ENCODE results near the gene CRB3. TPM values are rescaled to one million over a fixed set of nuclear protein-coding genes. Genes with fewer than 3 reads are reported as not detected.
"Not testable (repeated sequence)": the region's sequence is repeated elsewhere in the genome, so short reads cannot be mapped to it uniquely, and the experiment has no call there.

Gene CRB3, protein sequence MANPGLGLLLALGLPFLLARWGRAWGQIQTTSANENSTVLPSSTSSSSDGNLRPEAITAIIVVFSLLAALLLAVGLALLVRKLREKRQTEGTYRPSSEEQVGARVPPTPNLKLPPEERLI
- 10 to 100 TPM in 3 of 4 donors, under 1 TPM in 1; 0.55 to 39.8 (median 24.0) TPM for polyA plus RNA-seq (ENCODE audit: insufficient read length in 4 of 4)

DNA sequence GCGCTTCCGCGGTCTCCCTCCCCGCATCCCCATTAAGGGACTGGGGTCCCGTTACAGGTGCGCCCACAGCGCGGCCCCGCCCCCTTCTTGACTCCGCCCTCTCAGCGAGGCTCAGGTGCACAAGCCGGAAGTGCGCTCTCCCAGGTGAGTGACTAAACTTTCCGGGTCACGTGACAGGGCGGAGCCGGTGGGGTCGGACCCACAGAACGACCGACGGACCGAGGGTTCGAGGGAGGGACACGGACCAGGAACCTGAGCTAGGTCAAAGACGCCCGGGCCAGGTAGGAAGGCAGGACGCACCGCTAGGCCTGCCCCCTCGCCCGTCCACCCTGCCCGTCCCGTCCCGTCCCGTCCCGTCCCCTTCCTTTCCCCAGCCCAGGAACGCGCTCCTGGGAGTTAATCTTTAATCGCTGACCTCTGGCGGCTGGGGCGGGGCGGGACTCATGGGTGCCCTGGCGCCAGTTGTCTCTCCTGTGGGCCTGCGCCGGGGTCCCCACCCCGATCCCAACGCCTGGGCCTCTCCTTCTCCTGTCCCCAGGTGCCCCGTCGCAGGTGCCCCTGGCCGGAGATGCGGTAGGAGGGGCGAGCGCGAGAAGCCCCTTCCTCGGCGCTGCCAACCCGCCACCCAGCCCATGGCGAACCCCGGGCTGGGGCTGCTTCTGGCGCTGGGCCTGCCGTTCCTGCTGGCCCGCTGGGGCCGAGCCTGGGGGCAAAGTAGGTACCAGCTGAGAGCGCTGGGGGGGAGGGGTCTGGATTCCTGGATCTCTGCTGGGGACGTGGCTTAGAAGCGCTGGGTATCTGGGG, at the start of gene CRB3:
CRB3 (plus strand) TSS at position 202 of the 804 bp plus-strand sequence; CDS start at position 633, 431 bp downstream.
- peak in 3 of 4 donors; percentile 42 to 59 (median 56) for DNase-seq (ENCODE audit: low read depth in 4 of 4, low spot score in 3 of 4)

DNA sequence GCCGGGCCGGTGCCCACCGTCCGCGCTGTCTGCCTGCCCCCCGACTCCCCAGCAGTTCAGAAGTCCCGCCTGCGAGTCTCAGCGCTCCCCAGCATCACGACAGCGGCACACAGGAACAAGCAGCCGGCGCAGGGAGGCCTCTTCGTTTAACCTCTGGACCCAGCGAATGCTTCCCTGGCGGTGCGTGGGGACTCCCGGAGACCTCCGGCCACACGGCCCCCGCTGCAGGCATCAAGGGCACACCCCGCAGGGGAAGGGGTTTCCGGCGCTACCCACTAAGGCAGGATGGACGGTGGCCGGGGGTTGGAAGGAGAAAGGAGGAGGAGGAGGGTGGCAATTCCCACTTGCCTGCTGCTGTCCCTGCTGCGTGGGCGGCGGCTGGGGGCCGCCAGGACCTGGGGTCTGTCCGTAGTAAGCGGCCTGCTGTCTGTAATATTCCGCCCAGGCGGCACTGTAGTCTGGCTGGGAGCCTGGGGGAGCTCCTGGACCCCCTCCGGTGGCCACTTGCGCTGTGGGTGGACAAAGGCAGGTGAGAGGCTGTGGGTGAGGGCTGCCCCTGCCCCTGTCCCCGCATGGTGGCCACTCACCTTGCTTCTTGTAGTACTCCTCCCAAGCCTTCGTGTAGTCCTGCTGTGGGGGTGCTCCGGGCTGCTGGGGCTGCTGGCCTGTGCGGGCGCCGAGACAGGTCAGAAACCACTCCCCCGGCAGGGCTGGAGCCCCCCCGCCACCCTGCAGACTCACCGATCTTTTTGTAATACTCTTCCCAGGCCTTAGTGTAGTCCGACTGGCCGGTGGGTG, 49.1 kb upstream of the CRB3 start:
- DNase-seq (ENCODE audit: low read depth in 4 of 4, low spot score in 3 of 4), result no peak

DNA sequence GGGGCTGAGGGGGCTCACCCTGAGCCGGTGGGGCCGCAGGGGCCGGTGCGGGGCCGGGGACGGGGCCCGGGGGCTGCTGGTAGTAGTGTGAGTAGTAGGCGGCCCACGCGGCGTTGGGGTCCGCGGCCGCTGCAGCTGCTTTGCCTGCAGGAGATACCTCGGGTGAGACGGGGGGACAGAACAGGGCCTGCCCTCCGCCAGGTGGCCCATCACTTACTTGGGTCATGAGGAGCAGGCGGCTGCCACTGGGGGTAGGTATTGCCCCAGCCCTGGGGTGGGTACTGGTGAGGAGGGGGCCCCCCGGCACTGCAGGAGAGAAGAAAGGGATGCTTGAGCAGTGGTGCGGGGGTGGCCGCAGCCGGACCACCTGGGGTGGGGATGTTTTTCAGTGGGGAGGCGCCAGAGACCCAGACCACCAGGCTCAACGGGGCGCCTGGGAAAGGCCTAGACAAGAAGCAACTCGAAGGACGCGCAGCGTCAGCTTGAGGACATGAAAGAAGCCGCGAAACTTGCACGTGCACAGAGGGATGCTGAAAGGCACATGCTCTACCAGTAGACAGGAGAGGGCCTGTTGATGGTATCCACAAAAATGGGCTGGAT, 48.4 kb upstream of the CRB3 start:
- no peak for DNase-seq (ENCODE audit: low read depth in 4 of 4, low spot score in 3 of 4)

DNA sequence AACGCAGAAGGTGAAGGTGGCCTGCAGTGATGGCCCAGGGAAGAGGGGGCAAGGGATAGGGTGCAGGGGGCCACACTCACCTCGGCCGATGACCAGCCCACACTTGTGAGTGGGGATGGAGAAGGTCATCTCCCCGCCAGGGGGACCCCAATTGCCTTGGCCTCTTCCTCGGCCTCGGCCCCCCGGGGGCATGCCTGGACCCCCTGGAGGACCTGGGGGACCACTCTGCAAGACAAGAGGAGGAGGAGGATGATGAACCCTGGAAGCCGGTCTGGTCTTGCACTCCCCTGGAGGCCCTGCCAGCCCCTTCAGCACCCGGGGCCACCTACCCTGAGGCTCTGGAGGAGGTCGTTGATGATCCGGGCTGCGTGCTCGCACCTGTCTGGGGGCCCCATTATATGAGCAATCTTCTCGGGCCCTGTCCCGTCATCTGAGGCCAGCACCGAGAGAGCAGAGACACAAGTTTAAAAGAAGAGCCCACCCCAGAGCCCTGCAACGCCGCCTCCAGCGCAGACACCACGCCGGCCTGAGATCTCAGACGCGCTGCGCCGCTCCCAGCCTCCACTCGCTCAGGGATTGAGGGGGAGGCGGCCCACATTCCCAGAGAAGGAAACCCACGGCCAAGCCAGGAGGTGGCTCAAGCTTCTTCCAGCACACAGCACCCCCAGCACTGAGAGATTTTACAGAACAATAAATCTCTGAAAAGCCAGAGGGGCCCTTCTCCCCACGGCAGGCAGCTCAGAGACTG, 47.2 kb upstream of the CRB3 start:
- DNase-seq (ENCODE audit: low read depth in 4 of 4, low spot score in 3 of 4), result no peak

DNA sequence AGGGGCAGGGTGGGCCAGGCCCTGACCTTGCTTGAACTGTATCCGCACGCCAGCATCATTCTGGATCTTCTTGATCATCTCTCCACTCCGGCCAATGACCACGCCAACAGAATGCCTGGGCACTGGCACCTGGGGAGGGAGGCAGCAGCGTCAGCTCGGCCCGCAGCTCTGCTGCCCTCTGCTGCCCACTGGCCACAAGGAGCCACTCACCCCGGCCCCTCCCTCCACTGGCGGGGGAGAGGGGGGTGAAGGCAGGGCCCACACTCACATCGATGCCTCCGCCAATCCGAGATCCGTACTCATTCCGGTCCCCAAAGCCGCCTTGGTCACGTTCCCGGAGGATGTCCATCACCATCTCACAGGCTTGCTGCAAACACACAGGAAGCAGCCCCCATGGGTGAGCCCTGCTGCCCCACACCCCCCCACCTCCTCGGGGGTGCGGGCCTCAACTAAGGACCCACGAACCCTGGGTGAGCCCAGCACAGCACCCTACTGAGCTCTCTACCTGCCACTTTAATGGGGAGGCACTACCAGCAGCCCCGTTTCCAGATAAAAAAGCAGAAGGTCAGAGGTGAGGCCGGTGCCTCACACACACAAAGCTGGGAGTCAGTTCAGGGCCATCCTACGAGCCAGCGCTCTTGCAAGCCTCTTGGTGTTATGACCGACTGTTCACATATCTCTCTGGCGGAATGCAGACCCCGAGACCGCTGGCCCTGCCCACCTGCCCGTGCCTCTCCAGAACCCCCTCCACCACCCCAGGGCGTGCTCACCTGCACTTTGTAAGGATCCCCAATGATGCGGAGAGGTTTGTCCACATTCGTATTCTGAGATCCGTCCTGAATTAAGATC, 46.1 kb upstream of the CRB3 start:
- DNase-seq (ENCODE audit: low read depth in 4 of 4, low spot score in 3 of 4), result no peak

DNA sequence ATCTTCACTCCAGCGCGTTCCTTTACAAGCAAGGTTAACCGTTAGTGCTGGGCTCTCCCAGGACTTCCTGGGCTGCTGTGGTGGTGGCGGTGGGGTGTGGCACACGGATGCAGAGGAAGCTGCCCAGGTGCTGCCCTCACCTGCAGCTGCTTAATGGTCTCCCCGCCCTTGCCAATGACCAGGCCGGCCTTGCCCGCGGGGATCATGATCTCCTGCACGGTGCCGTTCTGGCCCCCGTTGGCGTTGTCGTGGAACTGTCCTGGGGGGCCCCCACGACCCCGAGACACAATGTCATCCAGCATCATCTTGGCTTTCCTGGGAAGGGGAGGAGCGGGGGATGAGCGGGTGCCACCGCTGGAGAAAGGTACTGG, 45.5 kb upstream of the CRB3 start:
- no peak for DNase-seq (ENCODE audit: low read depth in 4 of 4, low spot score in 3 of 4)

DNA sequence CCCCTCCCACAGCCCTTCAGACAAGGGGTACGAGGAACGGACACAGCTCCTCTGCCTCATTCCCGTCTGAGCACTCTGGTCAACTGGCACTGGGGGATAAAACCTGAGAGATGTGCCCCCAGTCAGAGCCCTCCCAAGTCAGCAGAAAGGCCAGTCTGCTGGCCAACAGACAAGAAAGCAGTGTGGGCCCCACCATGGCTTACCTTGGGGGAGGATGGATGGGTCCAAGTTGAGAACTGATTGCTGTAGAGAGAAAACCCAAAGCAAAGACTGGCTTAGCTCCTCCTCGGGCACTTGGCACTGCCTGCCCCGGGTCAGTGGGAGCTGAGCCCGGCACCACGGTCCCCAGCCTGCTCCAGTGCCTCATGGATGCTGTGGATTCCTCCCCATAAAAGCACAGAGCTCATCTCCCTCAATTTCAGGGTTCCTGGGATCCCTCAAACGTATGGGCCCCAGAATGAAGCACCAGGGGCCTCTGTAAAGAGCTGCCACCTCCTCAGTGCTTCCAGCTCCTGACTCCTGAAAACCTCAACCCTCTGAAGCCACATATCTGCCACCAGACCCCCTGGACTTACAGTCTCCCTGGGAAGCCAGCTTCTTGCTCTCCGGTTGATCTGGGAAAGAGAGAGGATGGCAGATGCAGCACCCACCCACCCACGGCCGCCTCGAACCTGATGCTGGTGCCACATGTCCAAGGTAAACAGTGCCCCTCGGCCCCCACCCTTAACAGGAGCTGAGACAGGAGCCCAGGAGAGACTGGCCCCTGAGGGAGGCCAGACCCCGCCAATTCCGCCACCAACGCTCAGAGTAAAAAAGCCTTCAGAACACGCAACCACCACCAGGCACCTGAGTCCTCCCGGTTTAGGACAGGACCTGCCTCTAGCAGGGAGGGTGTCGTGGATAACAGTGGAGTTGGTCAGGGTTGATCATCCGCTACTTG, 42.7 kb upstream of the CRB3 start:
- no peak for DNase-seq (ENCODE audit: low read depth in 4 of 4, low spot score in 3 of 4)

DNA sequence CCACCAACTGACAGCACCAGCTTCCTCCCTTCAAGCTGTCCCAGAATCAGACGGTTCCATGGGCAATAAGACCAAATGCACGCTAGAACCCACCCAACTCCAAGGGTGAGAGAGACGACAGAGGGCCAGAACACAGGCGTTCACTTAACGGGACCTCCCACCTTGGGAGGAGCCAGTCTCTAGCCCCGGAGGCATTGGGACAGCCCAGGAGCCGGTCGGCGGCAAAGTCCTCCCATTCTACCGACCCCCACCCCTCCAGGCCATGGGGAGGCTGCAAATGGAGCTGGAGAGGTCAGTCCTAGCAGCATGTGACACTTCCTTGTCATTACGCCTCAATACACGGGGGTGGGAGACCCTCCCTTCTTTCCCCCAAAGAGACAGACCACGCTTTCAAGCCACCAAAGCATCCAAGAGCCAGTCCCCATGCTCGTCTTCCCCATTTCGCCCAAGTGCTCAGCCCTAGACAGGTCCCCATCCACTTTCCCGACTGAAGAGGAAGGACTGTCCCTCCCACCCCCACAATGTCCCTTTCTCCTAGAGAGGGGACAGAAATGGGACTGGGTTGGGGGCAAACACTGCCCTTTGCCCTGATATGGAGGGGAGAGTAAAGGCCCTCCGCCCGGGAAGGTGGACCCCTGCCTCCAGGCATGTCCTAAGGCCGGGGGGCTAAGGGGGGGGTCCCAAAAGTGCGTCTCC, 40.4 kb upstream of the CRB3 start:
- no peak for DNase-seq (ENCODE audit: low read depth in 4 of 4, low spot score in 3 of 4)

DNA sequence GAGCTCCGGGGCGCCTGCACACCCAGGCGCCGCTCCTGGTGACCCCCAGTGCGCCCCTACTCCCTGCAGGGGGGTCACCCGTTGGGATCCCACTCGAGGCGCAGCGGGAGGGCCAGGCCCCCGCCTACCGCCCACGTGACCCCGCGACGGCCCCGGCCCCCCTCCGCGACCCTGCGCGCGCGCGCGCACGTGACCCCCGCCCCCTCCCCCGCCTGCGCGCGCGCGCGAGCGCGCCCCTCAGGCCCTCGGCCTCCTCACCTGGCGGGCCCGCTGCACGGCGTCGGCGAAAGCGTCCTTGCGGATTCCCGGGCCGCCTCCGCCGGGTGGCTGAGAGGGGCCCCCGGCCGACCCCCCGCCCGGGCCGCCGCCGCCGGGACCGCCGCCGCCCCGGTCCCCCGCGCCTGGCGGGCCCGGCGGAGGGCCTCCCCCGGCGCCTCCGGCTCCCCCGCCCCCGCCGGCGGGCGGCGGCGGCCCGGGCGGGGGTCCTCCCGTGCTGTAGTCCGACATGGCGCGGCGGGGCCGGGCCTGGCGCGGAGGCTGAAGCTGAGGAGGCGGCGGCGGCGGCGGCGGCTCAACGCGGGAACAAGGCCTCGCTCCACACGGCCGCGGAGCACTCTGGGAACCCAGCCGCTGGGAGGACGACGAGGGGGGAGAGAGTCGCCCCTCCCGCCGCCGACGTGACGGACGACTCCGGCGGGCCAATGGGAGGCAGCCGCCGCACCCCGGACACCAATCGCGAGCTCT, 39.7 kb upstream of the CRB3 start, which contains the start of gene KHSRP:
KHSRP (minus strand) TSS at position 617 of the 744 bp plus-strand sequence; CDS start at position 507, 110 bp downstream.
- no peak for DNase-seq (ENCODE audit: low read depth in 4 of 4, low spot score in 3 of 4)

DNA sequence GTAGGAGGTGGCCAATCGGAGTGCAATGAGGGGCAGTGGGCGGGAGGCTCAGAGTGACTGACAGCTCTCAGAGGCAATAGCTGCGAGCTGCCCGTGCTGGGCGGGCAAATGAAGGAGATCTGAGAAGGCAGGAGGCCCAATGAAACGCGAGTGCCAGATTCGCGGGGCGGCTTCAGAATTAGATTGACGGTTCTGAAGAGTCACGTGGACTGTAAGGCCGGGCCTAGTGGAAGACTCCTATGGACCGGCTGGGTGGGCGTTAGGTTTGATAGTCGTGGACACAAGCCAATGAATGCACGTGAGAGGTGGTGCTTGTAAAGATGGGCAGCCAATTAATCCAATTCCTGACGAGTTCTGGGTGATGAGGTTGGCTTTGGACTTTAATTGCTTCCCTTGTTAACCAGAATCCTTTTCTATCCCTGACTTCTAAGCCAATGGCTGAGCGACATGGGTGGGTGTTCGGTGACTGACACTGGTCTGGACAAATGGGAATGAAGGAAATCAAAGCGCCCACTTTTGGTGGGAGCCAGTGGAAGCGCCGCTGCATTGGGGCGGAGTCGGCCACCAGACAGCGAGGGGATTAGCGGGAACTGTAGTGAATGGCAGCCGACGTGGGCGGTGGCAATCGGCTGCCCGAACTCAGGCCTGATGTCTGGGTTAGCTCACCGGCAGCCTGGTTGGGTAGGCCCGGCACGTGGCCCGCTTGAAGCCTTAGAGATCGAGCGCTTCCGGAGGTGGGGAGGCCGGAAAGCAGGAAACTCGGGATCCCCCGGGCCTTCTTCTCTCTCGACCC, 38.9 kb upstream of the CRB3 start:
- DNase-seq (ENCODE audit: low read depth in 4 of 4, low spot score in 3 of 4), result peak; percentile 100

DNA sequence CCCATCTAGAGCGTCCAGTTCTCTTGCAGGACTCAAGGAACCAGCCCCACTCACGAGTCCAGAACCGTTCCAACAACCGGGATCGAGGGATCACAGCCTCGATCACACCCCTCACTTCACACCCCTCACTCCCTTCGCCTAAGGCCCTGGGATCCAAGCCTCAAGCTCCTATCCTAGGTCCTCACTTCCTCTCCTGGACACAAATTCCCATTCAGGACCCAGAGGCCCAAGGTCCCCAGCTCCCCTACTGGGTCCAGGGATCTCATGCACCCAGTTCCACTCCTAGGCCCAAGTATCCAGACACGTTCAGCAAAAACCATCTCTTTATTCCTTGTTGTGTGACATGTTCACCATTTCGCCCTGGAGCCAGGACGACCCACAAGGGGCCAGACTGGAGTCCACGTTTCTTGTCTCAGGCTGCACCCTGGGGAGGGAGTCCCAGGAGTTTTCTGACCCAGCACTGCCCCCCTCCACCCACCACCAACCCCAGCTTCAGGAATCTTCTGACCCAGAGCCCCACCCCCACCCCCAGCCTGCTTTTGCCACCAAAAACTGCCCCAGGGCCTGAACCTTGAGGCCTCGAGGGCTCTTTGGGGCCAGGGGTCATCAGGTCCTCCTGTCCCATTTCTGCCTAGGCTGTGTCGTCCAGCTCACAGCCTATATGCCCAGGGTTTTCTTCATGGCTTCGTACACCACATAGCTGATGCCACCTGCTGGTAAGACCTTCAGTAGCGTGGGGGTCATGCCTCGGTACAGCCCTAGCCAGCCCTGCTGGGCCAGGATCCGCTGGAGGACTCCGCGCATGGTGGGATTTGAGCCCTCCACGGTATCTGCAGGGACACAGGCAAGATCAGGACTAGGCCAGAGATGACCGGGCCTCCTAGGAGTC, 38.1 kb upstream of the CRB3 start:
- no peak for DNase-seq (ENCODE audit: low read depth in 4 of 4, low spot score in 3 of 4)

DNA sequence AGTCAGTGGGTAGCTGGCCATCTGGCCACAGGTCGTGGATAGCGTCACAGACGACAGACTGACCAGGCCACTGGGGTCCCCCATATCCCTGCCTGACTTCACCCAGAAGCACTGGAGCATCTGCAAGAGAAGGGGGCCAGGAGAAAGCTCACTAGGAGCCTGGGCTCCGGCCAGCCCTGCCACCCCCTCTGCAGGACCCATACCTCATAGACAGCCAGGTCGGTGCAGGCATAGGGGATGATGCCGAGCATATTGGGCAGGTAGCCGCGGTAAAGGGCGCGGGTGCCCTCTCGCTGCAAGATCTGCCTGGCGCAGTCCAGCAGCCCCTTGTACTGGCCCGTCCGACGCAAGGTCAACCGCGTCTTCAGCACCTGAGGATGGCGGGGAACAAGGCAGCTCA, 36.9 kb upstream of the CRB3 start:
- DNase-seq (ENCODE audit: low read depth in 4 of 4, low spot score in 3 of 4), result no peak

DNA sequence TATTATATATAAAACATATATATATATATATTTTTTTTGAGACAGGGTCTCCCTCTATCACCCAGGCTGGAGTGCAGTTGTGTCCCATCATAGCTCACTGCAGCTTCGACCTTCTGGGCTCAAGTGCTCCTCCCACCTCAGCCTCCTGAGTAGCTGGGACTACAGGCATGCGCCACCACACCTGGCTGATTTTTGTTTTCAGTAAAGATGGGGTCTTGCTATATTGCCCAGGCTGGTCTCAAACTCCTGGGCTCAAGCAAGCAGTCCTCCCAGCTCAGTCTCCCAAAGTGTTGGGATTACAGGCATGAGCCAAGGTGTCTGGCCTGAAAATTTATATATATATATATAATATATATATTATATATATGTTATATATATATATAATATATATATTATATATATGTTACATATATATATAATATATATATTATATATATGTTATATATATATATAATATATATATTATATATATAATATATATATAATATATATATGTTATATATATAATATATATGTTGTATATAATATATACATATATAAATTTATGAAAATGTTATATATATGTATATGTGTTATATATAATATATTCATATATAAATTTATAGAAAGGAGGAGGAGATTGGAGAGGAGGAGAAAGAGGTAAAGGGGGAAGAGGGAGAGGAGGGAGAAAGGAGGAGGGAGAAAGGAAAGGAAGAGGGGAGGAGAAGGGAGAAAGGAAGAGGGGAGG, 35.2 kb upstream of the CRB3 start:
- not testable (repeated sequence) for DNase-seq (ENCODE audit: low read depth in 4 of 4, low spot score in 3 of 4)

DNA sequence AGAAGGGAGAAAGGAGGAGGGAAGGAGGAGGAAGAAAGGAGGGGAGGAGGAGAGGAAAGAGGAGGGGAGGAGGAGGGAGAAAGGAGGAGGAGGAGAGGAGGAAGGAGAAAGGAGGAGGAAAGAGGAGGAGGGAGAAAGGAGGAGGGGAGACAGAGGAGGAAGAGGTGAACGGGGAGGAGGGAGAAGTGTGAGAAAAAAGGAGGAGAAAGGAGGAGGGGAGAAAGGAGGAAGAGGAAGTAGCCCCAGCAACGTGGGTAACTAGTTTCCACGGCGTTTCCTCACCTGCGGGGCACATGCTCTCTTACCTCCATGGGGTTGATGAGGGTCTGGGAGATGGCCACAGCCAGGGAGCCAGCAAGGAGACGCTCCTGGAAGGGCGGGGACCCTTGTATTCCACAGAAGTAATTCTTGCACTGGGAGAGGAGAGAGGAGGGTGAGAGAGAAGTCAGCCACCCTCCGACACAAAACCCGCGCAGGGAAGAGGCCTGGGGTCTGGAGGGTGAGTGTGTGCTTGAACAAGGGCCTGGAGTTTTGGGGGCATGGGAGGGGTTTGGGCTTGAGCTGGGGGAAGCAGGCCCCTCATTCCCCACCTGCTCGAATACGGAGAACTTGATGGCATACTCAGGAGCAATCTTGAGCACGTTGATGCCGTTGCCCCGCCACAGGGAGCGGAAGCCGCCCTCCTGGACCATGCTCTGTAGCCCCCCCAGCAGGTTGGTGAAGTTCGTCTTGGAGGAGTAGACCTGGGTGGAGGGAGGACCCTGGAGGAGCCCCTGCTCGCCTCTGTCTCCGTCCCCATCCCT, 34.5 kb upstream of the CRB3 start:
- no peak for DNase-seq (ENCODE audit: low read depth in 4 of 4, low spot score in 3 of 4)
